ENCODE measurements around the gene SHE. TPM values are rescaled to one million over a fixed set of nuclear protein-coding genes. Genes with fewer than 3 reads are reported as not detected.

The SHE gene
- total and polyA plus RNA-seq, 2 donors (not counting 3 experiments of a cell fraction or from before 2014, with no cell fraction given) = 30.1 to 52.7 TPM

- Histone ChIP-seq H4K20me1 (replicated peaks; ENCODE audit: control insufficient read depth, extremely low read depth, insufficient read depth, low read length) (no peaks in the 10 kb centered on the region), H3K9me3 (replicated peaks; ENCODE audit: control insufficient read depth, insufficient read depth, low read length) (no peaks in the 10 kb centered on the region), H3K79me2 (ENCODE audit: control insufficient read depth, insufficient read depth, low read length) (no peaks in the 10 kb centered on the region), H3K4me2 (ENCODE audit: insufficient read depth, low read length) (no peak overlapping the region), H3K9me1 (replicated peaks; ENCODE audit: control insufficient read depth, extremely low read depth, insufficient read depth, low read length) (no peaks in the 10 kb centered on the region), H3K4me3 (replicated peaks in 1 of 3; ENCODE audit: insufficient read depth in 1 of 3, low read depth in 1 of 3, low read length in 3 of 3) (no peak overlapping the region), H2AFZ (ENCODE audit: low read depth, low read length) (no peak overlapping the region), H3K27me3 (ENCODE audit: control insufficient read depth in 2 of 2, insufficient read depth in 2 of 2, low read length in 2 of 2) (no peaks in the 10 kb centered on the region), H3K36me3 (ENCODE audit: control insufficient read depth in 2 of 2, extremely low read depth in 1 of 2, insufficient read depth in 2 of 2, low read length in 2 of 2) (peaks cover 0 to 2% of the 10 kb centered on the region in 2 experiments), H3K9ac (replicated peaks; ENCODE audit: extremely low read depth, insufficient read depth, low read length) (no peak overlapping the region), H3K4me1 (ENCODE audit: control insufficient read depth, extremely low read depth, insufficient read depth, low read length) (peaks cover 8% of the 10 kb centered on the region), H3K27ac (ENCODE audit: insufficient read depth, low read depth, low read length) (no peak overlapping the region)
- intact Hi-C loops (cut with micrococcal nuclease) (no loop called here), dilution Hi-C loops (cut with MboI; ENCODE audit: extremely low pct_ligation_motif_present, low sequenced_read_pairs) (no loop called here)
- ChIA-PET POLR2A (no interaction called here), CTCF (interaction anchor here (0.9 to 1.5 kb wide), 5 partner anchors 14 to 112 kb away, joined by 3 to 4 read pairs (median 4); no protein-coding TSS in a partner anchor)
- DNase-seq (ENCODE audit: low read depth, low spot score) = no peak
- no TSS peak for BruUV-seq (replicated peaks)
- no peak for FAIRE-seq
- TF ChIP-seq POLR2A (IDR thresholded peaks at IDR 0.05; ENCODE audit: low read depth, low read length) = no peak
- no peak for TF ChIP-seq MYC (IDR thresholded peaks at IDR 0.05; ENCODE audit: low read depth, low read length)
- no peak for TF ChIP-seq GATA2 (IDR thresholded peaks at IDR 0.05; ENCODE audit: insufficient read depth, insufficient read length, low read depth, low read length)
- TF ChIP-seq JUN (IDR thresholded peaks at IDR 0.05; ENCODE audit: borderline replicate concordance, insufficient read depth, insufficient read length, low read depth) = no peak
- TF ChIP-seq EZH2 (IDR thresholded peaks at IDR 0.05; ENCODE audit: borderline replicate concordance, low read depth, low read length, severe bottlenecking) = no peak
- no peak for TF ChIP-seq CTCF (IDR thresholded peaks at IDR 0.05; ENCODE audit: extremely low read depth in 1 of 2, insufficient read depth in 1 of 2, low read depth in 1 of 2, low read length in 2 of 2)
Measured at GRCh38 chr1:154465621-154466195, 36.5 kb downstream of the SHE start.
